Natural killer cell (primary cell): ENCODE results near the gene SOX8. TPM values are rescaled to one million over a fixed set of nuclear protein-coding genes. Genes with fewer than 3 reads are reported as not detected.

Source experiments
- ATAC-seq, 3 donors: fragments of 150-1000 bp in 2 of 3; fragments of 200-7000 bp in 1 of 3; cut with Tn5 transposase; 1 replicate in 1 of 3; 2 replicates in 2 of 3; pipeline ENCODE4 v1.10.0; 2021; ENCODE audit warnings: mild to moderate bottlenecking in 2 of 3, moderate library complexity in 2 of 3
- DNase-seq, 2 donors: peaks; one replicate each; pipeline versions ENCODE4 v3.0.0 to v3.0.0-alpha.2; 2013 to 2021; ENCODE audit warnings: mixed read lengths in 1 of 2
- H3K27ac ChIP-seq: one replicate; pipeline ENCODE4 v1.5.1; 2013; ENCODE audit warnings: mild to moderate bottlenecking, low read length
- H3K27me3 ChIP-seq: one replicate; pipeline ENCODE4 v1.6.1; 2013; ENCODE audit warnings: low read length; ENCODE audit not compliant: control insufficient read depth, insufficient read depth
- H3K36me3 ChIP-seq: one replicate; pipeline ENCODE4 v1.6.1; 2013; ENCODE audit warnings: low read length; ENCODE audit not compliant: control insufficient read depth, insufficient read depth
- H3K4me1 ChIP-seq: one replicate; pipeline ENCODE4 v1.6.1; 2013; ENCODE audit warnings: low read length; ENCODE audit not compliant: control insufficient read depth, insufficient read depth
- H3K4me3 ChIP-seq: one replicate; pipeline ENCODE4 v1.5.1; 2013; ENCODE audit warnings: low read length
- H3K9me3 ChIP-seq: one replicate; pipeline ENCODE4 v1.6.1; 2013; ENCODE audit warnings: low read length; ENCODE audit not compliant: control insufficient read depth, insufficient read depth
- H3K27ac Mint-ChIP-seq, 2 donors: one replicate each; pipeline ENCODE4 v1.8.0; 2022; ENCODE audit warnings: mild to moderate bottlenecking in 2 of 2, mixed read lengths in 2 of 2, moderate library complexity in 1 of 2
- H3K27me3 Mint-ChIP-seq, 2 donors: one replicate each; pipeline ENCODE4 v1.8.0; 2022; ENCODE audit warnings: low read depth in 2 of 2, mixed read lengths in 2 of 2
- H3K36me3 Mint-ChIP-seq: one replicate; pipeline ENCODE4 v1.8.0; 2022; ENCODE audit warnings: mixed read lengths
- H3K4me1 Mint-ChIP-seq, 2 donors: one replicate each; pipeline ENCODE4 v1.8.0; 2022; ENCODE audit warnings: mixed read lengths in 2 of 2
- H3K4me3 Mint-ChIP-seq: one replicate; pipeline ENCODE4 v1.8.0; 2022; ENCODE audit warnings: mild to moderate bottlenecking, moderate library complexity, mixed read lengths
- H3K9me3 Mint-ChIP-seq, 2 donors: one replicate each; pipeline ENCODE4 v1.8.0; 2022; ENCODE audit warnings: mixed read lengths in 2 of 2
- CTCF ChIP-seq: fragments of 200-600 bp; IDR thresholded peaks from one replicate; pipeline ENCODE4 v1.8.0; 2022; ENCODE audit warnings: antibody characterized with exemption
- WGBS: methylation state at CpG from one replicate; pipeline ENCODE4 v1.1.7; 2013; ENCODE audit warnings: missing lambda C conversion rate; ENCODE audit not compliant: insufficient coverage; 5-methylcytosine and 5-hydroxymethylcytosine counted together
- intact Hi-C: fragments of 100-400 bp; cut with micrococcal nuclease; formaldehyde crosslinking; loops from one replicate; pipeline ENCODE4 v1.14.2; 2022
- total RNA-seq, 4 donors: library from RNA; stranded (reverse); fragments of 120-200 nt in 1 of 4; gene quantifications; one replicate each; pipeline versions ENCODE4 v1.2.3 to v1.2.4, GENCODE V29; 2013 to 2022

Gene SOX8
- total RNA-seq, 3 donors from 2014 or later (not counting 1 experiment from before 2014, with no cell fraction given): not detected

GRCh38 chr16:1030473-1030901, 48.9 kb downstream of the SOX8 start:
- no peak for TF ChIP-seq CTCF
- Mint-ChIP-seq H3K9me3 (no peaks in the 10 kb centered on the region), H3K27ac (no peak overlapping the region), H3K4me3 (no peak overlapping the region), H3K36me3 (no peaks in the 10 kb centered on the region), H3K4me1 (no peaks in the 10 kb centered on the region), H3K27me3 (peaks cover 0 to 3% of the 10 kb centered on the region in 2 donors)
- H3K4me1 ChIP-seq: no peaks in the 10 kb centered on the region
- 68% methylated on average over 26 of the region's 26 CpGs for WGBS
- H3K9me3 ChIP-seq: no peaks in the 10 kb centered on the region
- H3K27me3 ChIP-seq: no peaks in the 10 kb centered on the region
- H3K4me3 ChIP-seq: no peak overlapping the region
- H3K36me3 ChIP-seq: no peaks in the 10 kb centered on the region
- intact Hi-C loops: no loop called here
- no peak overlapping the region for H3K27ac ChIP-seq
- DNase-seq (no peak), ATAC-seq (no peak)

- 93% methylated on average over 17 of the region's 17 CpGs for WGBS
These were observed 50.1 kb downstream of the SOX8 start for GRCh38 chr16:1031666-1032065.

GRCh38 chr16:1032607-1033006, 51.0 kb downstream of the SOX8 start:
- no peaks in the 10 kb centered on the region for H3K36me3 ChIP-seq
- WGBS: 91% methylated on average over 2 of the region's 2 CpGs
- Mint-ChIP-seq H3K4me3 (no peak overlapping the region), H3K27ac (no peak overlapping the region), H3K9me3 (no peaks in the 10 kb centered on the region), H3K27me3 (peaks cover 0 to 3% of the 10 kb centered on the region in 2 donors), H3K36me3 (no peaks in the 10 kb centered on the region), H3K4me1 (no peaks in the 10 kb centered on the region)
- H3K4me1 ChIP-seq: no peaks in the 10 kb centered on the region
- intact Hi-C loops: no loop called here
- no peak overlapping the region for H3K27ac ChIP-seq
- H3K9me3 ChIP-seq: no peaks in the 10 kb centered on the region
- no peak for ATAC-seq
- no peak for DNase-seq
- H3K4me3 ChIP-seq: no peak overlapping the region
- TF ChIP-seq CTCF: no peak
- no peaks in the 10 kb centered on the region for H3K27me3 ChIP-seq

More at GRCh38 chr16:1031666-1032065, 50.1 kb downstream of the SOX8 start:
- Mint-ChIP-seq H3K4me1 (no peaks in the 10 kb centered on the region), H3K27me3 (peaks cover 0 to 3% of the 10 kb centered on the region in 2 donors), H3K27ac (no peak overlapping the region), H3K36me3 (no peaks in the 10 kb centered on the region), H3K4me3 (no peak overlapping the region), H3K9me3 (no peaks in the 10 kb centered on the region)
- intact Hi-C loops: no loop called here
- DNase-seq (no peak), ATAC-seq (no peak)
- Histone ChIP-seq H3K36me3 (no peaks in the 10 kb centered on the region), H3K9me3 (no peaks in the 10 kb centered on the region), H3K4me3 (no peak overlapping the region), H3K27me3 (no peaks in the 10 kb centered on the region), H3K4me1 (no peaks in the 10 kb centered on the region), H3K27ac (no peak overlapping the region)
- TF ChIP-seq CTCF: no peak

- H3K9me3 Mint-ChIP-seq: no peaks in the 10 kb centered on the region
- WGBS: 97% methylated on average over 3 of the region's 3 CpGs
- no peaks in the 10 kb centered on the region for H3K4me1 Mint-ChIP-seq
- H3K9me3 ChIP-seq: no peaks in the 10 kb centered on the region
- no peaks in the 10 kb centered on the region for H3K36me3 ChIP-seq
- ATAC-seq (no peak), DNase-seq (no peak)
- H3K4me1 ChIP-seq: no peaks in the 10 kb centered on the region
- no peak overlapping the region for H3K4me3 ChIP-seq
- intact Hi-C loops: no loop called here
- no peak overlapping the region for H3K27ac ChIP-seq
- peaks cover 0 to 5% of the 10 kb centered on the region in 2 donors for H3K27me3 Mint-ChIP-seq
- H3K27me3 ChIP-seq: no peaks in the 10 kb centered on the region
- H3K36me3 Mint-ChIP-seq: no peaks in the 10 kb centered on the region
- H3K4me3 Mint-ChIP-seq: no peak overlapping the region
- no peak for TF ChIP-seq CTCF
- H3K27ac Mint-ChIP-seq: no peak overlapping the region
These were observed 51.6 kb downstream of the SOX8 start for GRCh38 chr16:1033128-1033679.
